Parathyroid adenoma (tissue), 2 donors: Measurements from ENCODE around the gene GIMAP1.
"Not testable (repeated sequence)": the region's sequence is repeated elsewhere in the genome, so short reads cannot be mapped to it uniquely, and the experiment has no call there.

Experiments
- H2AFZ ChIP-seq: fragments of 300-600 bp; sonication (generic); one replicate; pipeline ENCODE4 v1.7.0; 2017; ENCODE audit warnings: antibody characterized with exemption, mild to moderate bottlenecking
- H3K27ac ChIP-seq: fragments of 300-600 bp; sonication (generic); one replicate; pipeline ENCODE4 v1.7.0; 2017
- H3K27me3 ChIP-seq: fragments of 300-600 bp; sonication (generic); one replicate; pipeline ENCODE4 v1.7.0; 2017; ENCODE audit warnings: low read length; ENCODE audit not compliant: control insufficient read depth, insufficient read depth
- H3K36me3 ChIP-seq: fragments of 300-600 bp; sonication (generic); one replicate; pipeline ENCODE4 v1.7.0; 2017; ENCODE audit warnings: low read length; ENCODE audit not compliant: control insufficient read depth, insufficient read depth
- H3K4me1 ChIP-seq: fragments of 300-600 bp; sonication (generic); one replicate; pipeline ENCODE4 v1.7.0; 2017; ENCODE audit warnings: control low read depth
- H3K4me2 ChIP-seq: fragments of 300-600 bp; sonication (generic); one replicate; pipeline ENCODE4 v1.7.0; 2017; ENCODE audit warnings: low read length
- H3K4me3 ChIP-seq: fragments of 300-600 bp; sonication (generic); one replicate; pipeline ENCODE4 v1.7.0; 2017; ENCODE audit warnings: low read depth, low read length
- H3K79me2 ChIP-seq: fragments of 300-600 bp; sonication (generic); one replicate; pipeline ENCODE4 v1.7.0; 2017; ENCODE audit warnings: control low read depth
- H3K9ac ChIP-seq: fragments of 300-600 bp; sonication (generic); one replicate; pipeline ENCODE4 v1.7.0; 2017; ENCODE audit warnings: mild to moderate bottlenecking
- H3K9me3 ChIP-seq: fragments of 300-600 bp; sonication (generic); one replicate; pipeline ENCODE4 v1.7.0; 2017; ENCODE audit warnings: low read length; ENCODE audit not compliant: control insufficient read depth
- CTCF ChIP-seq: fragments of 300-600 bp; sonication (generic); IDR thresholded peaks from one replicate; pipeline ENCODE4 v1.7.0; 2017; ENCODE audit warnings: antibody characterized with exemption, mild to moderate bottlenecking
- donor health status: primary hyperparathyroidism.

The GIMAP1 gene

DNA sequence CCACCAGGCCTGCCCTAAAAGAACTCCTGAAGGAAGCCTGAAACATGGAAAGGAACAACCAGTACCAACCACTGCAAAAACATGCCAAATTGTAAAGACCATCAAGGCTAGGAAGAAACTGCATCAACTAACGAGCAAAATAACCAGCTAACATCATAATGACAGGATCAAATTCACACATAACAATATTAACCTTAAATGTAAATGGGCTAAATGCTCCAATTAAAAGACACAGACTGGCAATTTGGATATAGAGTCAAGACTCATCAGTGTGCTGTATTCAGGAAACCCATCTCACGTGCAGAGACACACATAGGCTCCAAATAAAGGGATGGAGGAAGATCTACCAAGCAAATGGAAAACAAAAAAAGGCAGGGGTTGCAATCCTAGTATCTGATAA lies 36.0 kb upstream of the GIMAP1 start:
- H3K4me1 ChIP-seq, H2AFZ ChIP-seq, H3K4me3 ChIP-seq, H3K27ac ChIP-seq, H3K79me2 ChIP-seq, H3K27me3 ChIP-seq, H3K36me3 ChIP-seq, H3K9ac ChIP-seq, H3K4me2 ChIP-seq, H3K9me3 ChIP-seq: not testable (repeated sequence)

DNA sequence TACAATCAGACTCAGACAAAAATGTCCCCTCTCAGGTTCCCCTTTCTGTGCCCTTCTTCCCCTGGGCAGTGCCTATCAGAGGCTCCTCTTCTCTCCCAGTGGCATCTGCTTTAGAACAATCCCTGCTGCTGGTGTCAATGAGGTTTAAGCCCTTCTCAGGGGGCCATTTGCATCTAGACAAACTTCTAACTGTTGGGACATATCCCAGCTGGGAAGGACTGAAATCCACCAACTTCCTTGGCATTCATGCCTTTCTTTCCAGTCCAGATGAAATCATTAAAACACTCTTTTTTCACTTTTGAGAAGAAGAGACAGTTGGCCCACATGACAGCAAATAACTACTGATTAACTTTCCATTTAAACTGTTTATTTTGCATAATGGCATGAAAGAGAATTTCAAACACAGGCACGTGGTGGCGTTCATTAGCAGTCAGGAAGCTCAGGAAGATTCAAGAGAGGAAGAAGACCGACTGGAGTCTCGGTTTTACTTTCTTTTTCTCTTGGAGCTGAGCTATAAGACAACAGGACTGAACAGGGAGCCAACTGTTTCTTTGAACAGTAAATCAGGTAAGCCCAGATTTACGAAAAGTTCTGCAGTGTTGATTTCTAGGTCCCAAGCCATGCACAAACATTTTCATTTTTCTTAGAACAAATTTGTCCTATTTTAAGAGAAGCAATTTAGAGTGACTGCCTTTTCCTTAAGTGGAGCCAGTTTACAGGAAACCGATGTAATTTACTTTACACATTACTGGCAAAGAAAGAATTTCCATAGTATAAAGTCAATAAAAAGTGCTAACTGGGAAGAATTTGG lies 31.0 kb upstream of the GIMAP1 start, which contains the start of gene GIMAP2:
Gene GIMAP2 (plus strand): TSS at position 488 of the 811 bp plus-strand sequence. CDS start 1,354 bp downstream, outside the sequence.
- Histone ChIP-seq H3K4me3 (peak within 1 kb of the TSS; percentile 46), H3K9ac (no peak within 1 kb of the TSS), H3K27ac (peak within 1 kb of the TSS; percentile 72), H3K27me3 (no peaks in the 10 kb centered on the region), H3K4me1 (no peaks in the 10 kb centered on the region), H3K4me2 (peak within 1 kb of the TSS; percentile 47), H2AFZ (no peak within 1 kb of the TSS), H3K9me3 (no peaks in the 10 kb centered on the region), H3K36me3 (no peaks in the 10 kb centered on the region), H3K79me2 (no peaks in the 10 kb centered on the region)
- no peak for TF ChIP-seq CTCF

DNA sequence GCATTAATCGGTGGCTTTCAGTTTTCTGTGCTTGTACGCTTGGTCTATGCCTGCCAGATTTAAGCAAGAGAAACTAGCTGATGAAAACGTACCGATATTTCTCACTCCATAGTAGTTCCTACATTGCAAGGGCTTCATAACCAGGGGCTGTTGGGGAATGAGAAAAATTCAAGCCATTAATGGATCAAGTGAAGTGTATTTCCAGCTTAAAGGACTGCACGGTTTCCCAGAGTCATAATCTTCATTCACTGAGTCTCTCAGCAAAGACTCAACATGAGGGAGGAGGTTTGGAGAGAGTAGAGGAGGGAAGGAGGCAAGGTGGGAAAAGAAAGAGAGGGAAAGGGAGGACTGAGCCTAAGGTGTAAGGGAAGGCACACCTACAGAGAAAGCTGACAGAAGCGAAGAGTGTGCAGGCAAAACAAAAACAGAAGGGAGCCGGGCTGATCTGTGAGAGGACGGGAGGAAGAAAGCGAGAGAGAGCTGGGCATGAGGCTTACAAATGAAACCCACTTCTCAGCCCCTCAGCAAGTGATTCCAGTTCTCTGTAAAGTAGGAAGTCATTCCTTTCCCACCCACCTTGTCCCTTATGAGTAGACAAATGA lies 30.3 kb upstream of the GIMAP1 start:
- TF ChIP-seq CTCF, result no peak
- Histone ChIP-seq H3K79me2 (no peaks in the 10 kb centered on the region), H3K9me3 (no peaks in the 10 kb centered on the region), H3K27ac (peak overlapping the region; percentile 72), H3K36me3 (no peaks in the 10 kb centered on the region), H3K4me1 (no peaks in the 10 kb centered on the region), H2AFZ (no peak overlapping the region), H3K9ac (no peak overlapping the region), H3K27me3 (no peaks in the 10 kb centered on the region), H3K4me2 (peak overlapping the region; percentile 3), H3K4me3 (peak overlapping the region; percentile 46)

GRCh38 chr7:150688630-150689029 lies 27.8 kb upstream of the GIMAP1 start:
- no peak for TF ChIP-seq CTCF
- no peak overlapping the region for H3K27ac ChIP-seq
- no peaks in the 10 kb centered on the region for H3K36me3 ChIP-seq
- no peak overlapping the region for H2AFZ ChIP-seq
- no peak overlapping the region for H3K4me3 ChIP-seq
- H3K79me2 ChIP-seq, result no peaks in the 10 kb centered on the region
- no peaks in the 10 kb centered on the region for H3K27me3 ChIP-seq
- H3K4me1 ChIP-seq, result no peaks in the 10 kb centered on the region
- no peak overlapping the region for H3K4me2 ChIP-seq
- no peaks in the 10 kb centered on the region for H3K9me3 ChIP-seq
- no peak overlapping the region for H3K9ac ChIP-seq

- Histone ChIP-seq H3K4me3 (no peak overlapping the region), H3K9me3 (no peaks in the 10 kb centered on the region)
Observed at GRCh38 chr7:150695654-150696053, 20.8 kb upstream of the GIMAP1 start.

More at GRCh38 chr7:150695654-150696053, 20.8 kb upstream of the GIMAP1 start:
- Histone ChIP-seq H2AFZ (no peak overlapping the region), H3K4me1 (no peaks in the 10 kb centered on the region), H3K4me2 (no peak overlapping the region), H3K36me3 (no peaks in the 10 kb centered on the region), H3K27ac (no peak overlapping the region), H3K9ac (no peak overlapping the region), H3K27me3 (no peaks in the 10 kb centered on the region), H3K79me2 (no peaks in the 10 kb centered on the region)
- TF ChIP-seq CTCF, result no peak
